GM19395 (cell line): ENCODE results near the gene WDR4.
"Not testable (repeated sequence)": the region's sequence is repeated elsewhere in the genome, so short reads cannot be mapped to it uniquely, and the experiment has no call there.

Source experiments
- ATAC-seq: cut with Tn5 transposase; IDR thresholded peaks from one replicate; pipeline ENCODE4 v1.9.1; 2021; ENCODE audit warnings: mild to moderate bottlenecking, moderate library complexity; ENCODE audit not compliant: unreplicated experiment

WDR4 gene

GRCh38 chr21:42854246-42855010 is 24.9 kb downstream of the WDR4 start:
- ATAC-seq = no peak

- ATAC-seq = no peak
Measured at GRCh38 chr21:42853621-42854020, 25.7 kb downstream of the WDR4 start.

GRCh38 chr21:42852925-42853570 is 26.3 kb downstream of the WDR4 start:
- no peak for ATAC-seq

DNA sequence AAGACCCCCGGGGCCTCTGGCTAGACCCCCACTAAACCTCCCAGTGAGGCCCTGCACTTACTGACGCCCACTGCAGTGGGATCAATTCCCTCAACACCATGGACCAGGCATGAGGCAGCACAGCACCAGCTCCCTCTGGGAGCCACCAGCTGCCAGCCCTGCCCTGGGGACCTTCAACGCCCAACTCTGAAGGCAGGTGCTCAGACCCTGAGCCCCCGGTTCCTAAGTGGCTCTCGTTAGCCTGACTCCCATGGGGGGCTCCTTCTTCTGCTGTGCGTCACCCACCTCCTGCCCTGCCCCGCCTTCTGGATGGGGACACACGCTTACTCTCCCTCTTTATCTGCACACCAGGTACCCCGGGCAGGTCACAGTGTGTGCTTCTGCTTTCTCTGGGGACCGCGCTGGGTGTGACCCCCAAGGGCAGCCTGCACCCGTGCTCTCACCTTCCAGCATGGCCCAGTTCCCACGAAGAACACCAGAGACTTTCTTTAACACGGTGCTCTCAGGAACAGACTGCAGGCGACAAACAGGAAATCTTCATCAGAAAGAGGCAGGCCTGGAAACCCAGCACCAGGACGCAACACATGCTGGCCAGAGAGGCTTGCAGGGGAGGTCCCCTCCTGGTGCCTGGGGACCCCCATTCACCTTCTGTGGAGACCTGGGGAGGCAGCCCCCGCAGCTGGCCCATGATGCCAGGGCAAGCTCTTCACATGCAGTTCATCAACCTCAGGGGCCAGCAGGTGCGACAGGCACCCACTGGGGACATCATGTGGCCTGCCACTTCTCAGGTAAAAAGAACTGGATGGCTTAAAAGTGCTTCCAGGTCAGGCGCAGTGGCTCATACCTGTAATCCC is 27.3 kb downstream of the WDR4 start:
- no peak for ATAC-seq

GRCh38 chr21:42850866-42851391 is 28.4 kb downstream of the WDR4 start:
- no peak for ATAC-seq

GRCh38 chr21:42850463-42850862 is 28.9 kb downstream of the WDR4 start:
- no peak for ATAC-seq

DNA sequence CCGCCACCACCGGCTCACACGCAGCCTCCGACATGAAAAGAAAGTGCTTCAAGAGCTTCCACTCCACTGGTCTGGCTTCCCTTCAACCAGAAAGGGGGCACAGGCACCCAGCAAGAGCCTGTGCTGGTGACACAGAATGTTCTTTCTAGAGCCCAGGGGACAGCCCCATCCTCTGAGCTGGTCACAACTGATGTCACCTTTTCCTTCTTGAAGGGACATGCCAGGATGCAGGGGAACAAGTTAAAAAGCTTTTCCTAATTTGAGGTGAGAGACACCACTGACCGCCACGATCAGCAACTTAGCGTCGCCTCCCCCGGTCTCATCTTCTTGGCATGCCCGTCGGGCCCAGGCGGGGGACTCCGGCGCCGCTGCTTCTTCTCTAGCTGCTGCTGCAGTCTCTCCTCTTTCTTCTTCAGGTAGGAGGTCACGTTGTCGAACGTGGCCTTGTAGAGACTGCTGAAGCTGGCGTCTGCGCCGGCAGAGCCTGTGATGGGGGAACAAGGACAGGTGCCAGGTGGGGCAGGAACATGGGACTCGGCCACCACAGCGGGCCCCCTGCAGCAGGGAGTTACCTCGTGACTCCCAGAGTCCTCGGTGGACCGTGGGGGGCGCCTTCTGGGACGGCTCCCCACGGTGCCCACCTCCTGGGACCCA is 29.5 kb downstream of the WDR4 start:
- ATAC-seq = no peak

DNA sequence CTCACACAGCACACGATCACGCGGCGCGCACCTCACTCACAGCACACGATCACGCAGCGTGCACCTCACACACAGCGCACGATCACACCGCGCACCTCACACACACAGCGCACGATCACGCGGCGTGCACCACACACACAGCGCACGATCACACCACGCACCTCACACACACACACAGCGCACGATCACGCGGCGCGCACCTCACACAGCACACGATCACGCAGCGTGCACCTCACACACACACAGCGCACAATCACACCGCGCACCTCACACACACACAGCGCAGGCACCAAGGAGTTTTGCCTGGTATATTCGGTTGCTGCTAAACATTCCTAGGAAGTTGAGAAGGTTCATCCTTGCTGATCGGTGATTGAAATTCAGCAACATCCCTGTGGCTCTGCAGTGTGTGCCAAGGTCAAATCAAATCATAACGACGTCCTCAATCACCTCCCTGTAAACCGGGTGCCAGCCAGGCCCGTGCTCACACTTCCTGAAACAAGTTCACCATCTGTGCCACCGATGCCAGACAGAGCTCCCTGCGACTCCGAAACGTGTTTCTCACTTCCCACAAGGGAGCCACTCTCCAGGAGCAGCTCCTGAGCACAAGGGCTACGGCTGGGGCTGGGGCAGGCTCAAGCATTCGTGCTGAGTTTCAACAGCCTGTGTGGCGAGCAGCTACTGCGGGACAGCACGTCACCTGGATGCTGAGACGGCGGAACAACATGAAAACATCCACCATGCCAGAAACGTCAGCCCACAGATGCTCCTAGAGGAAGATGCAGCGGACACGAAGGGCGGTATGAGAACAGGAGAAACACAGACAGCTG is 30.2 kb downstream of the WDR4 start:
- no peak for ATAC-seq

- not testable (repeated sequence) for ATAC-seq
Measured at GRCh38 chr21:42848144-42848931, 31.0 kb downstream of the WDR4 start.

DNA sequence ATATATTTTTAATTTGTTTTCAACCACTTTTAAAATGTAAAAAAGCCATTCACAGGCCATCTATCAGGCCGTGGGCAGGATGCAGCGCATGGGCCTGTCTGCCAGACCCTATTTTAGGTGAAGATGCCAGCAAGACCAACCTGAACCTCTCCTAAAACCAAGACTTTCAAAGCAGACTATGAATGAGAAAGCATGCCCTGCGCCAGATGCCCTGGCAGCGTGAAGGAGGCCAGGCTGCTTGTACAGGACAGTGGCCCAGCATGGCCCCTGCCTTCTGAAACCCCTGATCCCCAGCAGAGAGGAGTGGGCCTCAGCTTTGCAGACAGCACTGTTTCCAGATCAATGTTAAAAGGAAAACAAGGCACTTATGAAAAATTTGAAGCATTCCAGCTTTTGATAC is 31.6 kb downstream of the WDR4 start:
- no peak for ATAC-seq

- ATAC-seq = no peak
Measured at GRCh38 chr21:42847051-42847707, 32.2 kb downstream of the WDR4 start.

GRCh38 chr21:42846221-42846620 is 33.1 kb downstream of the WDR4 start:
- no peak for ATAC-seq

- no peak for ATAC-seq
Measured at GRCh38 chr21:42845296-42845965, 33.9 kb downstream of the WDR4 start.

GRCh38 chr21:42844411-42845113 is 34.8 kb downstream of the WDR4 start:
- ATAC-seq = no peak

DNA sequence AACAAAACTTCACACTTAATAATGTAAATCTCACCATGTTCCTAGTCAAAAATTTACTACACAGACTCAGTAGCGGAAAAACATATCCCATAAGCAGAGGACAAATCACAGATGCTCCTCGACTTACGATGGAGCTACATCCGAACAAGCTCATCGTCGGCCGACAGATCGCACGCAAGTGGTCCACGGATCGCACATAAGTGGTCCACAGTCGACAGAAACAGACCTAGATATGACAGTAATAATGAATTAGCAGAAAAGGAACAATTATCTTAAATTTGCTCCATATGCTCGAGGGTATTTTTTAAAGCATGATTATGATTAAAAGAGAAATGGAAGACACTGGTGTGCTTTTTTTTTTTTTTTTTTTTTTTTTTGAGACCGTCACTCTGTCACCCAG is 36.3 kb downstream of the WDR4 start:
- no peak for ATAC-seq

DNA sequence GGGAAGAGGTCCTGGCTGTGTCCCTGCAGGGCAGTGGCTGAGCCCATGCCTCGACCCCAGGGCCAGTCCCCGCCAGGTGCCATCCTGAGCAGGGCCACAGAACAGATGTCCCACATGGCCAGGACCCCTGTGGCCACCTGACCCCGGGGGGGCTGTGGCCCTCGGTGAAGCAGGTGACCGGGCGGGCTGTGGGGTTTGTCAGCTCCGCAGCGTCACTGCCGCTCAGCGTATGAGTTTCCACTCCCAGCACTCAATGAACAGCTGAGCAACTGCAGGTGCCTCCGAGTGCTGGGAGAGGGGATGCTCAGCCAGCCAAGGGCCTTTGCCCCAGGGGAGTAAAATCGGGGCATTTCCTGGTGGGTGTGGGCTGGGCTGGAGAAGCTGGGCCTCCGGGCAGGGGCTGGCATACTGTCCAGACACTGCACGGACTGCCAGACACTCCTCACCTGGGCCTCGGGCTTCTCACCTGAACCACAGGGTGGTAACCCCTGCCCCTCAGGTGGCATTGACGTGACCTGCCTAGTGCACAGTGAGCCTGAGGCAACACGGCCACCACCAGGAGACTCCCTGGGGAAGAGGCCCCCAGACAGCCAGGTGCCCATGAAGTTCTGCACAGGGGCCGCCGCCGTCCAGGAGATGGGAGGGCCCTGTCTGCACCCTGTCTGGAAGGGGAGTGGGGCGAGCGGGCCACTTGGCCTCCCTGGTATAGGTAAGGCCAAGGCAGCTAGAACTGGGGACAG is 37.3 kb downstream of the WDR4 start:
- not testable (repeated sequence) for ATAC-seq
